ENCODE measurements around the gene ANAPC4.
"Not testable (repeated sequence)": the region's sequence is repeated elsewhere in the genome, so short reads cannot be mapped to it uniquely, and the experiment has no call there.

ANAPC4 gene, protein sequence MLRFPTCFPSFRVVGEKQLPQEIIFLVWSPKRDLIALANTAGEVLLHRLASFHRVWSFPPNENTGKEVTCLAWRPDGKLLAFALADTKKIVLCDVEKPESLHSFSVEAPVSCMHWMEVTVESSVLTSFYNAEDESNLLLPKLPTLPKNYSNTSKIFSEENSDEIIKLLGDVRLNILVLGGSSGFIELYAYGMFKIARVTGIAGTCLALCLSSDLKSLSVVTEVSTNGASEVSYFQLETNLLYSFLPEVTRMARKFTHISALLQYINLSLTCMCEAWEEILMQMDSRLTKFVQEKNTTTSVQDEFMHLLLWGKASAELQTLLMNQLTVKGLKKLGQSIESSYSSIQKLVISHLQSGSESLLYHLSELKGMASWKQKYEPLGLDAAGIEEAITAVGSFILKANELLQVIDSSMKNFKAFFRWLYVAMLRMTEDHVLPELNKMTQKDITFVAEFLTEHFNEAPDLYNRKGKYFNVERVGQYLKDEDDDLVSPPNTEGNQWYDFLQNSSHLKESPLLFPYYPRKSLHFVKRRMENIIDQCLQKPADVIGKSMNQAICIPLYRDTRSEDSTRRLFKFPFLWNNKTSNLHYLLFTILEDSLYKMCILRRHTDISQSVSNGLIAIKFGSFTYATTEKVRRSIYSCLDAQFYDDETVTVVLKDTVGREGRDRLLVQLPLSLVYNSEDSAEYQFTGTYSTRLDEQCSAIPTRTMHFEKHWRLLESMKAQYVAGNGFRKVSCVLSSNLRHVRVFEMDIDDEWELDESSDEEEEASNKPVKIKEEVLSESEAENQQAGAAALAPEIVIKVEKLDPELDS

DNA sequence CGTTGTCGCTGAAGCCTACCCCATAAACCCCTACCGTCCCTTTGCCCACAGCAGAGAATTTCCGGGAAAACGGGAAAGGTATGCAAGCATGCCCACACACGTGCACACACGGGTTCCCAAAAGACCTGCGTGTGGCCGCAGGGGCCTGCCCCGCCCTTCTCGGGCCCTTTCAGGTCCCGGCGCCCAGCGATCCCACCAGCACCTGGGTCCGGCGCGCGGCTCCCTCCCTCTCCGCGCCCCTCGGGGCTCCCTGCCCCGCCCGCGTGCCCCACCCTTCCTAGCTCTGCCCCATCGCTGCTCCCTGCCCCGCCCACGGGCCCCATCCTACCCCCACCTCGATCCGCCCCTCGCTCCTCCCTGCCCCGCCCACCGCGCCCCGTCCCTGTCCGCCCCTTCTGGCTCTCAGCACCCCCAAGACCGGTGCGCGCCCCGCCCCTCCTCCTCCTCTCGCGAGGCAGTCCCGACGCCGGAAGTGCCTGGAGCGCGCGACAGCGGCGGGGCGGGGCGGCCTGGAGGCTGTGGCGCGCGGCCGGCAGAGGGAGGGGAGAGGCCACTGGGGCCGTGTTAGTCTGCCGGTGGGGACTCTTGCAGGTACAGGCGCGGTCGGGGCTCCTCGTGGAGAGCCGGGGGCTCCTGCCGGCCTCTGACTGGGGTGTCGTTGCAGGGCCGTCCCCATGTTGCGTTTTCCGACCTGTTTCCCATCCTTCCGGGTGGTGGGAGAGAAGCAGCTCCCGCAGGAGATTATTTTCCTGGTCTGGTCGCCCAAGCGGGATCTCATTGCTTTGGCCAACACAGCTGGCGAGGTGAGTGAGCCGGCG lies at the start of gene ANAPC4:
Gene ANAPC4 (plus strand): TSS at position 510 of the 818 bp plus-strand sequence. CDS start 165 bp downstream, at position 675.
- DNase-seq = peak; percentile 88

DNA sequence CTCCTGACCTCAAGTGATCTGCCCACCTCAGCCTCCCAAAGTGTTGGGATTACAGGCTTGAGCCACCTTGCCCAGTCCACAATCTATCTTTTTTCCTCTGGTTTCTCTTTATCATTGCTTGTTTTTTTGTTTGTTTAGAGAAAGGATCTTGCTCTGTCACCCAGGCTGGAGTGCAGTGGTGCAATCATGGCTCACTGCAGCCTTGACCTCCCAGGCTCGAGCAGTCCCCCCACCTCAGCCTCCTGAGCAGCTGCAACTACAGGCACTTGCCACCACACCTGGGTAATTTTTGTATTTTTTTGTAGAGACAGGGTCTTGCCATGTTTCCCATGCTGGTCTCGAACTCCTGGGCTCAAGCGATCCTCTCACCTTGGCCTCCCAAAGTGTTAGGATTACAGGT lies 48.6 kb upstream of the ANAPC4 start:
- DNase-seq = not testable (repeated sequence)

DNA sequence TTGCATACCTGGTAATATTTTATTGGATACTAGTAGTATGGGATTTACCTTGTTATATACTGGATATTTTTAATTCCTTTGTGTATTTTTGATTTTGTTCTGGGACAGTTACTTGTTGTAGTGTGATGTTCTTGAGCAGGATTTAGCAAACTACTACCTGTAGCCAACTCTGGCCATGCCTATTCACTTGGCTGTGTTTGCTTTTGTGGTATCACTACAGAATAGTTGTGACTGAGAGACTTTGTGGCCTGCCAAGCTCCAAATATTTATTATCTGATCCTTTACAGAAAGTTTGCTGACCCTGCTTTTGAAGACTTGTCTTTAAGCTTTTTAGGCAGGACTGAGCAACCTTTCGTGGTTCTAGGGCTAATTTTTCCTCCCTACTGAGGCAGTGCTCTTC lies 46.7 kb upstream of the ANAPC4 start:
- no peak for DNase-seq

DNA sequence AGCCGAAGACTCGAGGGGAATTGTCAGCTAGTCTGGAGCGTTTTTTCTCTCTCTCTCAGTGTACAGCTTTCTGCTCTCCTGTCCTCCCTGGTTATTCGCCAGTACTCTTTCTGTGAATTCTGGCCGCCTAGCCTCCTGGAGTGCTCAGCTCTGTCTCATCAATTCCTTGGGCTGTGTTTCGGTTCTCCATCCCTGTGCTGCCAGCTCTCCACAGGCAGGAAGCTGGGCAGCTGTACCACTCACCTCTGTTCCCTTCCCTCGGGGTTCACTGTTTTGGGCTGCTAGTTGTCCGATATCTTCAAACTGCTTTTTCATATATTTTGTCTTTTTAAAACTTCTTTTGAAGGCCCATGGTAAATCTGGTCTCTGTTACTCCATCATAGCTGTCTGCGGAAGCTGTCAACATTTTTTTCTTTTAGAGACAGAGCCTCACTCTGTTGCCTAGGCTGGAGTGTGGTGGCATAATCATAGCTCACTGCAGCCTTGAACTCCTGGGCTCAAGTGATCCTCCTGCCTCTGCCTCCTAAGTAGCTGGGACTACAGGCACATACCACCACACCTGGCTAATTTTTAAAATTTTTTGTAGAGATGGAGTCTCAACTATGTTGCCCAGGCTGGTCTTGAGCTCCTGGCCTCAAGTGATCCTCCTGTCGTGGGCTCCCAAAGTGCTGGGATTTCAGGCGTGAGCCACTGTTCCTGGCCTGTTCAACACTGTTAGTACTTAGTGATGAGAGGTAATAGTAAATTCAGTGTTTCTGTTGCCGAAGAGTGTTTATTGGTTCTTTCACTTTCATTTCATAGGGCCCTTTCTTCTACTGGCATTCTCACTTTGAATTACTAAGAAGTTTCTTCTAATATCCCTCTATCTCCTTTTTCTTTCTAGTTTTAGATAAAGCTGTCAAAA lies 45.9 kb upstream of the ANAPC4 start:
- DNase-seq = peak; percentile 24

DNA sequence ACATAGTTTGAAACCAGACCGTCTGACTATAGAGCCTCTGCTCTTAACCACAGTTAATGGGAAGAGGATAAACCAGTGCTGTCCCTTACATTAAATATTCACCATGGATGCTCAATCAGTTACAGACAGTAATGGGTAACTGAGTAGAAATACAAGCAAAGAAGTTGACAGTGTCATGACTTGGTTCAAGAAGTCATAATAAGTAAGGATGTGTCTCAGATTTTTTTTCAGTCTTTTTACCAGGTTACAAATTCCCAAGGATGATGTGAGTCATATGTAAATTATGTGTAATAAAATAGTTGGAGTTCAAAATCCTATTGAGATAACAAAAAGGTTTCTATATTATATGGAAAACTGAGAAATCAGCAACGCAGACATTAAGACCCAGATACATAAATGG lies 33.4 kb upstream of the ANAPC4 start:
- no peak for DNase-seq

DNA sequence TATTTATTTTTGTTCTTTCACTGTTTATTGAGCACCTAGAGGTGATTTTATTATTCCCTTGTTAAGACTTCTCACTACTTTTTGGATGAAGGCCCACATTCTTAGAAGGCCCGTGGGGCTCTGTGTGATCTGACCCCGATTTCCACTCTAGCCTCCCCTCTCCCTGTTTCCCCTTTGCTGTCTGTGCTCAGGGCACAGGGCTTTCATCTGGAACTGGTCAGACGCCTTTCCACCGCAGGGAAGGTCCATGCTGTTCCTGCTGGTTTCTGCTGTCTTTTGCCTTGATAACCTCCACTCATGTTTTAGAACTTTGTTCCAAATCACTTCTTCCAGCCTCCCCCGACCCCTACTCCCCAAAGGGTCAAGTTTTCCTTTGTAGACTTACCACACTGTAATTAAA lies 31.3 kb upstream of the ANAPC4 start:
- no peak for DNase-seq

DNA sequence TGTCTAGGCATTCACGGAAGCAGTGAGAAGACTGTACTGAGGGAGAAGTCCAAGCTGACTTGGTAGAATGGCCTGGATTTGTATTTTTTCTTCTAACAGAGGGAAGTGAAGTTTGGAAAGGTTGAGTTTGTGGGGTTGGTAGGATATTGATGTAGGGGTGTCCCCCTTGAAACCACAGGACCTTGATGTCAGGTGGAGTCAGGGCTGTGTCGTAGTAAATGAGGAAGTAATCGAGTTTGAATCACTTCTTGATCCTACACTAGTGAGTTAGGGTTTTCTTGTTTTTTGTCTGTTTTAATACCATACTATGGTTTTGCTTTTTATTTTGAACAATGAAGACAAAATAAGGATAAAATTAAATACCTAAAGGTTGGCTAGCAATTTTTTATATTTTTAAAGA lies 30.1 kb upstream of the ANAPC4 start:
- DNase-seq = peak; percentile 10

DNA sequence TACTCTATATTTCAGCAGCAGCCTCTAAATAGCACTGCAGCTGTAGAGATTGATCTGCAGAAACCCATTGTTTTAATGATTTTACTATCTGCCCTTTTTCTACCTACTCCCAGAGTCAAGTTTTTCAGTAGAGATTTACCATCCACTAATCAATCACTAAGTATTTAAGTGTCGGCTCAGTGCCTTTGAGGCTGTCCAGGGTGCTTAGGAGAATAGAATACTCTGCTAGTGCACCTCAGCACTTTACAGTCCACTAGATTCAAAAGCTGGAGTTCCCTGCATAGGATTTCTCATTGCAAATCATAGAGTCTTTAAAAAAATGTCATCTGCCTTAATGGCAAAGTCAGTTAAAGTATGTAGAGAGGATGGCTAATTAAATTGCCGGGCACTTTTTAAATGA lies 29.6 kb upstream of the ANAPC4 start:
- DNase-seq = no peak

DNA sequence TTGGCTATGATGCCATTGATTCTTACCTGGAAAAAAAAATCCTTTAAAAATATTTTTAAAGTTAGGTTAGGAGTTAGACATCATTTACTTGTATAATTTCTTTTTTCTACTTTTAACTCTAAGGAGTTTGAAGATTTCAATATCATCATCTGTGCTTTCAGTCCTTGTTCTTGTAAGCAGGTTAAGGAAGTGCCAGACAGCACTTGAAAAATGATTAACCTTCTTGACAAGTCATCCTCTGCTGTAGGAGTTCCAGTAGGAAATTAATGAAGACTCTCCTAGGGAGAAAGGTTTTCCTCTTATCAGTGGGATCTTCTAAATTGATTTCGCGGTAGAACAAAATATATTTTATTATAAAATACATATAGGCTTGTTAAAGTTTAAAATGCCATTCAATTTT lies 29.1 kb upstream of the ANAPC4 start:
- no peak for DNase-seq

DNA sequence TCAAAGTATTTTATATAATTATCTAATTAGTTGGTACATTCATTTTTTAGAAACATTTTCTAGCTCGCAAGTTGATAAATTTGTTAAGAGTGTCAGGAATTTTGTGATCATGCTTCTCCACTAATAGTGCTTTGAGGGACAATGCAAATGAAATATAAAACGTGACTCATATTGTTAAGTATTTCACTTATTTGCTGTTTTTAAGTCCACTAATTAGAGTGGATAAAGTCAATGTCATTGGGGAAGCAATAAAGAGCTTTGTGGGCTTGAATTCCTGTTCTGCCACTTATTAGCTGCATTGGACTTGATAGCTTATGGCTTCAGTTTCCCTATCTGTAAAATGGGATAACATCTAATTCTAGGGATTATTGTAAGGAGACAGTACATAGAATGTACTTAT lies 26.5 kb upstream of the ANAPC4 start:
- no peak for DNase-seq

DNA sequence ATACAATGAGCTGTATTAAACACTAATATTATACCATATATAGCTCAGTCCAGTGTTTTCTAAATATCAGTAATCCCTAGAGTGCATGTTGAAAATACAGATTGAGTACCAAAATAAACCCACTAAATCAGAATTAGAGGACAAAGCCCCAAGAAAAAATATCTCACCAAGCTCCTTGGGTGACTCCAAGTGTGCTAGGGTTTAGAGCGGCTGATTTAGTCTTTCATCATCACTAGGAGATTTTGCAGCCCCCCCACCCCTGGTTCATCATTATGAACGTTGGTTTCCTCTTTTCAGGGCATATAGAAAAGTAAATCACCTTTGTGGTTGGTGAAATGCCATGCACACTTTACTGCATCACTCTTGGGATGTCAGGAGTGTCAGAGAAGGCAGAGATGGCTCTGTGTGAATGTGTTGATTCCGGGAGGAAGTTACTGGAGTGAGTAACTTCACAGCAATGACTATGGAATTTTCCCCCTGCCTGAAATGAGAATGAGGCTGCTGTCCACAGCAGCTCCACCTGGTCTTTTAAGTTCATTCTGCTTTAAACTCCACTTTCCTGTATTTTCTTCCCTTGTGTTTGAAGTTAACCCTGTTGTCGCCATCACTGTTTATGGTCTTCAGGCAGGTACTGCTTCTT lies 25.2 kb upstream of the ANAPC4 start:
- no peak for DNase-seq

DNA sequence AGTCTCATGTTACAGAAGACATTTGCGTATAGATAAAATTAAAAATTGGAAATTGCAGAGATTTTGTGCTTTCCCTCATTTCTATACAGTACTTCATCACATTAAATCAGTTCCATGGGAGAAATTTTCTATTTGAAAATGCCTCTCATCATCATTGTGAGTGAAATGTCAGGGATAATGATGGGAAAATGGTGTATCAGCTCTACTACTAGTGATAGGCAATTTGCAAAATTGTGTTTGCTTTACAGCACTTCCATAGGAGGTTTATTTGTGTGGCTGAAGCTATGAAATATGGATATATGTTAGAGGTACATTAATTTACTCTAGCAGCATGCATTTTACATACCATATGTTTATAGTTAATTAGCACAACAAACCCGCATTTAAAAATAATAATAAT lies 21.0 kb upstream of the ANAPC4 start:
- no peak for DNase-seq

DNA sequence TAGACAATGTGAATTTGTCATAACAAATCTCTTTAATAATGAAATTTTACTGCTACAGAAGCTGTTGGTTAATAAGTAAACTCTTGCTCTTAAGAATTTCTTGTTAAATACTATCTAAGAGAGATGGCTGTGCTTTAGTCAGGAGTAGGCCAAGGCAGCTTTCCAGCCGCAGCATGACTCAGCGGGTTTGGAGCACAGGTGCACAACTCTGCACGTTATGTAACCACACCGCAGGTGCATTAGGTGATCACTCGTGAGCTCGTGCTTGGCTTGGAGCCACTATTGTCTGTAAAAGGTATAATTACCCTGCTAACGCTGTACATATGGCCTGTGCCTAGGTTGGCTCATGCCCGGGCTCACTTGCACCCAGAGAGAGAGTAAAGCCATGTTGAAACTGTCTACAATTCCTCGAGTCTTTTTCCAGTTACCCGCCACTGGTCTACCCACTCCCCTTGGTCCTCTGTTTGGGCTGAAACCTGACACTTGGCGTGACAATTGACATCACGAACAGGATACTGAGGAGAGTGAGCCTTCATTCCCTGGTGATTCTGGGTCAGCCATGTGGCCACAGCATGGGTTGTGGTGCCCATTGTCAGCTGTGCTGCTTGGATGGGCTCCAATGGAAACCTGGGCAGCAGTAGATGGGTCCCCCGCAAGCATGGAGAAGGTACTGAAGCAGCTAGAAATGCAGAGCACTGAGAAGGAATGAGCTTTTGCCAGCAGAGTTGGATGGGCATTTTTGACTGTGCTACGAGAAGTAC lies 18.4 kb upstream of the ANAPC4 start:
- no peak for DNase-seq

DNA sequence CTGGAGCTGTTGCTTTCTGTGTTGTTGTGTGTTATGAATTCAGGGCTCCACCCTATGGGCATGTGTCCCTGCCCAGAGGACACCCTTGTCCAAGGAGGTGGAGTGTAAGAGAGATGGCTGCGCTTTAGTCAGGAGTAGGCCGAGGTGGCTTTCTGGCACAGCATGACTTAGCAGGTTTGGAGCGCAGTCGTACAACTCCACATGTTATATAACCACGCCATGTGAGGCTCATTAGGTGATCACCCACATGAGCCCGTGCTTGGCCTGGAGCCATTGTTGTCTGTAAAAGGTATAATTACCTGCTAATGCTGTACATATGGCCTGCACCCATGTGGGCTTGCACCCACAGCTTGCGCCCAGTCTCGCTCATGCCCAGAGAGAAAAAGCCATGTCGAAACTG lies 15.8 kb upstream of the ANAPC4 start:
- DNase-seq = no peak

DNA sequence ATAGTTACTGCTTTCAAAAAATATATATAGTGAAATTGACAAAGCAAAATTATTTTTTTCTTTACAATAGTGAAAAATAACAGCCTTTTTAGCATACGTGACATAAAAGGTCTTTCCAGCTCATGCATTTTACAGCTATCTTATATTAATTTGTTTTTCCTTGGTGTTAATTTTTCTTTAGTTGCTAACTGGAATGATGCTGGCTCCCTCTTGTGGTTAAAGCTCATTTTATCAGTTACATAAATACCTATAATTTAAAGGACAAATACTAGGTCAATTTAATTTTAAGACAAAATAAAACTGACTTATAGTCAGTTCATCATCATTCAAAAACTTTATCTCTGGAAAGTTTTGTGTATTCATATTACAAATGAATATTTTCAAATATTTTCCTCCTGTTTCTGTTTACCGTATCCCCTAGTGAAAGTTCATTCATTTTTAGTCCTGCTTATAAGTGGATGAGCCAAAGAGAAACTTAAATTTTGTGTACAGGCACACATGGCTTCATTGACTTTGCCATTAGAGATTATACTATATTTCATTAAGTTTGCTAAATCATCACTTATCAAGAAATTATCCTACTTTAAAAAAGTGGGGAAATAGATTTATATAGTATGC lies 9.9 kb upstream of the ANAPC4 start:
- peak; percentile 19 for DNase-seq

DNA sequence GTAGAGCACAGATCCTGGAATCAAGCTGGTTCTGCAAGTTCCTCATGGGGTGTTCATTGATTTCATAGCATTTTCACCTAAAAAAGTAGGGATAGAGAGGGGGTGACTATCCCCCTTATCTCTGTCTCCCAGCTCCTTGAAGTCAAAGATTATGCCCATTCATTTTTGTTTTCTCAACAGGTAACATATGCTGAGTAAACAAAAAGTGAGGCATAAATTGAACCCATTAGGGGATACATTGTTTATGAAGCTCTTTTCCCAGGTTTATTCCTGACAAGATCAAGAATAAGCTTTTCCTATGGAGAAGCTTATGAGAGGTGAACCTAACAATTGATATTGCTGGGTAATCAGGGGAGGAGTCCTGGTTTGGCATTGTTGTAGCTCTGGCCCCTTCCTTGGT lies 9.2 kb upstream of the ANAPC4 start:
- DNase-seq = no peak

DNA sequence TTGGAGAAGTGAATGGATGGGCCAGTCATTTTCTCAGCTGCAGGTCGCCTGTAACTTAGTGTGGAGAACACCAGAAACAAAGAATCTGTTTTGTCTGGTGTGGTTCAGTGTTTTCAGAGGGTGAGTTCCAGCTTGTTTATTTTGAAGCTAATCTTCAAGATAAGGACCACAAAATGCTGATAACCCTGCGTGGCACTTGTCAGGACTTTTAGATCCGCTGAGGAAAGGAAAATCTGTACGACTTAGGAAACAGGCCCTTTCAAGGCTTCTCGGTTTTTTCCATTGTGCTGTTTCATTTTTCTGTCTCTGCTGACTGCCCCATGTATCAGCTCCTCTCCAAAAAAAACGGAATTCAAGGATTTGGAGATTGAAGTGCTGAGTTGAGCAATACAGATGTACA lies 8.7 kb upstream of the ANAPC4 start:
- no peak for DNase-seq

DNA sequence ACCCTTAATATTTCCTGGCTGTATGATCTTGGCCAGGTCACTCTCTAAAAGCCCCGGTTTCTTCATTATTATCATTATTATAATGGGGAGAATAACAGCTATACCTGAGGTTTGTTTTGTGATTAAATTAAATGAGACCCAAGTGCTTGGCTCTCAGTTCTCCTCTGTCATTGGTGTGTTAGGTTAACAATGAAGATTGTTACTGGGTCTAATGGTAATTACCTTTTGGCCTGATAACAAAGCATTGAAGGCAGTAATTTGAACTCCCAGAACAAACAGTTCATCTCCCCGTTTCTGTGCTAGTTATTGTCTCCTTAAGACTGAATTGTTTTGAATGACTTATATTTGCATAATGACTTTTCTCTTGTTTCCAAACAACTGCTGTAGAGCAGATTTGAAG lies 6.8 kb upstream of the ANAPC4 start:
- DNase-seq = no peak

DNA sequence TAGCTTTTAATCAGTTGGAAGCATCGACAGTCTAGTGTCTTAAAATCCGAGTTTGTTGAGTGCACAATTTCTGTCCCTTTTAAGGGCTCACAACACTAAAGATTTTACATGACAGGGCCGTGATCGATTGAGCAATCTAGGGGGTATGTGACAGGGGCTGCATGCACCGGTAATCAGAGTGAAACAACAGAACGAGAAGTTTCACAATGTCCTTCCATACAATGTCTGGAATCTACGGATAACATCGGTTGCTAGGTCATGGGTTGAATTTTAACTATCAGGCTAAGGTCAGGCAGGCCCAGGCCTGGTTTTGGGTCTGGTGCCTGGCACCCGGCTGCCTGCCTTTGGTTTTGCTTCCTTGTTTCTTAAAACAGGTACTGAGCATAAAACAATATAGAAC lies 4.5 kb upstream of the ANAPC4 start:
- DNase-seq = not testable (repeated sequence)
